GM23248 (cell line): Measurements from ENCODE around the gene DPYD. TPM values are rescaled to one million over a fixed set of nuclear protein-coding genes. Genes with fewer than 3 reads are reported as not detected.

Source experiments
- DNase-seq: peaks from one replicate; pipeline ENCODE4 v3.0.0-alpha.2; 2015
- H2AFZ ChIP-seq: fragments of 200-600 bp; sonication (generic); 2 replicates; pipeline ENCODE4 v1.6.1; 2016; ENCODE audit warnings: antibody characterized with exemption
- H3F3A ChIP-seq: fragments of 200-600 bp; sonication (generic); 2 replicates; pipeline ENCODE4 v1.6.1; 2016; ENCODE audit warnings: mild to moderate bottlenecking, antibody characterized with exemption, mixed run types; ENCODE audit not compliant: insufficient read depth
- H3K27ac ChIP-seq: fragments of 200-600 bp; sonication (generic); 2 replicates; pipeline ENCODE4 v1.5.1; 2016; ENCODE audit warnings: mild to moderate bottlenecking
- H3K27me3 ChIP-seq: fragments of 200-600 bp; sonication (generic); replicated peaks from 2 replicates; pipeline ENCODE4 v1.6.1; 2016; ENCODE audit warnings: mild to moderate bottlenecking; ENCODE audit not compliant: insufficient read depth
- H3K36me3 ChIP-seq: fragments of 200-600 bp; sonication (generic); 2 replicates; pipeline ENCODE4 v1.6.1; 2016; ENCODE audit warnings: low read depth, mild to moderate bottlenecking
- H3K4me1 ChIP-seq: fragments of 200-600 bp; sonication (generic); 2 replicates; pipeline ENCODE4 v1.6.1; 2016; ENCODE audit warnings: mild to moderate bottlenecking; ENCODE audit not compliant: insufficient read depth
- H3K4me2 ChIP-seq: fragments of 200-600 bp; sonication (generic); one replicate; pipeline ENCODE4 v1.6.1; 2016; ENCODE audit warnings: mild to moderate bottlenecking; ENCODE audit not compliant: unreplicated experiment
- H3K4me3 ChIP-seq: fragments of 200-600 bp; sonication (generic); 2 replicates; pipeline ENCODE4 v1.5.1; 2016; ENCODE audit warnings: mild to moderate bottlenecking
- H3K79me2 ChIP-seq: fragments of 200-600 bp; sonication (generic); 2 replicates; pipeline ENCODE4 v1.6.1; 2016; ENCODE audit warnings: mild to moderate bottlenecking; ENCODE audit not compliant: insufficient read depth
- H3K9ac ChIP-seq: fragments of 200-600 bp; sonication (generic); 2 replicates; pipeline ENCODE4 v1.6.1; 2016; ENCODE audit warnings: mild to moderate bottlenecking
- H3K9me2 ChIP-seq: fragments of 200-600 bp; sonication (generic); 2 replicates; pipeline ENCODE4 v1.6.1; 2016; ENCODE audit warnings: mixed run types, mild to moderate bottlenecking, moderate library complexity; ENCODE audit not compliant: insufficient read depth
- H3K9me3 ChIP-seq: fragments of 200-600 bp; sonication (generic); one replicate; pipeline ENCODE4 v1.6.1; 2017; ENCODE audit warnings: low read depth
- H4K20me1 ChIP-seq: fragments of 200-600 bp; sonication (generic); 2 replicates; pipeline ENCODE4 v1.6.0; 2016; ENCODE audit not compliant: insufficient read depth
- EZH2 ChIP-seq: fragments of 200-600 bp; sonication (generic); IDR thresholded peaks from 2 replicates; pipeline ENCODE4 v1.6.1; 2018; ENCODE audit warnings: antibody characterized with exemption, mild to moderate bottlenecking; ENCODE audit not compliant: insufficient read depth, poor library complexity, severe bottlenecking
- EZH2phosphoT487 ChIP-seq: fragments of 200-600 bp; sonication (generic); IDR thresholded peaks from 2 replicates; pipeline ENCODE4 v1.6.1; 2018; ENCODE audit warnings: antibody characterized with exemption, moderate library complexity, mild to moderate bottlenecking, low read depth; ENCODE audit not compliant: insufficient read depth
- WGBS, 2 experiments: methylation state at CpG; one replicate each; pipeline ENCODE4 v1.1.6; 2015 to 2017; ENCODE audit warnings: low lambda C conversion rate in 2 of 2, low coverage in 1 of 2; ENCODE audit errors: missing lambda C conversion rate in 2 of 2; 5-methylcytosine and 5-hydroxymethylcytosine counted together
- in situ Hi-C: fragments of 300-500 bp; cut with MboI; formaldehyde crosslinking; loops from 2 replicates; pipeline ENCODE4 v1.15.0; 2020
- polyA plus RNA-seq: library from polyadenylated mRNA; unstranded; fragments of >200 nt; fragmentation: Nextera tagmentation; extraction: Ambion mirVana; gene quantifications from 2 replicates; pipeline ENCODE4 v1.2.1, GENCODE V29; 2016
- total RNA-seq: library from RNA; depleted of rRNA; stranded (reverse); fragments of >200 nt; shearing (Covaris generic); gene quantifications from 2 replicates; pipeline ENCODE4 v1.2.3, GENCODE V29; 2014

DPYD gene
- total and polyA plus RNA-seq, 2 experiments from 2014 or later = 38.4 to 70.7 TPM

GRCh38 chr1:97505816-97506215 is 415.0 kb downstream of the DPYD start:
- DNase-seq = no peak
- Histone ChIP-seq H3K79me2 (no peaks in the 10 kb centered on the region), H3K9me2 (no peaks in the 10 kb centered on the region), H3F3A (no peaks in the 10 kb centered on the region), H4K20me1 (no peaks in the 10 kb centered on the region), H3K9me3 (no peaks in the 10 kb centered on the region), H3K9ac (no peak overlapping the region), H3K4me2 (no peak overlapping the region), H3K36me3 (no peaks in the 10 kb centered on the region), H3K4me1 (no peaks in the 10 kb centered on the region), H2AFZ (no peak overlapping the region), H3K27ac (no peak overlapping the region), H3K4me3 (no peak overlapping the region), H3K27me3 (no peaks in the 10 kb centered on the region)
- in situ Hi-C loops = no loop called here
- no peak for TF ChIP-seq EZH2
- no peak for TF ChIP-seq EZH2phosphoT487
- 100% methylated on average over 1 of the region's 1 CpG for WGBS, 2 experiments

GRCh38 chr1:97505289-97505688 is 415.5 kb downstream of the DPYD start:
- 96 to 98% methylated on average over 3 of the region's 3 CpGs for WGBS, 2 experiments

GRCh38 chr1:97502360-97502759 is 418.5 kb downstream of the DPYD start:
- Histone ChIP-seq H3K4me3 (no peak overlapping the region), H4K20me1 (no peaks in the 10 kb centered on the region), H3K79me2 (no peaks in the 10 kb centered on the region), H3K9me2 (no peaks in the 10 kb centered on the region), H3F3A (no peaks in the 10 kb centered on the region), H3K4me1 (no peaks in the 10 kb centered on the region), H2AFZ (no peak overlapping the region), H3K9me3 (no peaks in the 10 kb centered on the region), H3K27ac (no peak overlapping the region), H3K9ac (no peak overlapping the region), H3K4me2 (no peak overlapping the region), H3K27me3 (no peaks in the 10 kb centered on the region), H3K36me3 (no peaks in the 10 kb centered on the region)
- no peak for DNase-seq
- 83 to 88% methylated on average over 4 of the region's 4 CpGs for WGBS, 2 experiments
- TF ChIP-seq EZH2 (no peak), EZH2phosphoT487 (no peak)
- in situ Hi-C loops = no loop called here

More at GRCh38 chr1:97505289-97505688, 415.5 kb downstream of the DPYD start:
- Histone ChIP-seq H3K4me1 (no peaks in the 10 kb centered on the region), H3K36me3 (no peaks in the 10 kb centered on the region), H3F3A (no peaks in the 10 kb centered on the region), H3K9me3 (no peaks in the 10 kb centered on the region), H3K4me2 (no peak overlapping the region), H3K9ac (no peak overlapping the region), H4K20me1 (no peaks in the 10 kb centered on the region), H3K27me3 (no peaks in the 10 kb centered on the region), H3K79me2 (no peaks in the 10 kb centered on the region), H3K27ac (no peak overlapping the region), H3K4me3 (no peak overlapping the region), H3K9me2 (no peaks in the 10 kb centered on the region), H2AFZ (no peak overlapping the region)
- in situ Hi-C loops = no loop called here
- TF ChIP-seq EZH2phosphoT487 (no peak), EZH2 (no peak)
- DNase-seq = no peak

- in situ Hi-C loops = no loop called here
- no peaks in the 10 kb centered on the region for H3K9me3 ChIP-seq
- no peaks in the 10 kb centered on the region for H3K36me3 ChIP-seq
- no peak overlapping the region for H3K27ac ChIP-seq
- no peaks in the 10 kb centered on the region for H3K27me3 ChIP-seq
- no peaks in the 10 kb centered on the region for H3F3A ChIP-seq
- no peak overlapping the region for H2AFZ ChIP-seq
- H3K79me2 ChIP-seq = no peaks in the 10 kb centered on the region
- H3K9me2 ChIP-seq = no peaks in the 10 kb centered on the region
- H3K4me3 ChIP-seq = no peak overlapping the region
- no peak for DNase-seq
- H4K20me1 ChIP-seq = no peaks in the 10 kb centered on the region
- no peaks in the 10 kb centered on the region for H3K4me1 ChIP-seq
- WGBS, 2 experiments = 96 to 97% methylated on average over 3 of the region's 3 CpGs
- no peak overlapping the region for H3K9ac ChIP-seq
- no peak for TF ChIP-seq EZH2phosphoT487
- TF ChIP-seq EZH2 = no peak
- no peak overlapping the region for H3K4me2 ChIP-seq
Measured at GRCh38 chr1:97501628-97502027, 419.2 kb downstream of the DPYD start.

GRCh38 chr1:97500760-97501159 is 420.1 kb downstream of the DPYD start:
- no peak for TF ChIP-seq EZH2phosphoT487
- no peak for TF ChIP-seq EZH2

More at GRCh38 chr1:97500760-97501159, 420.1 kb downstream of the DPYD start:
- Histone ChIP-seq H3K9me3 (no peaks in the 10 kb centered on the region), H3K79me2 (no peaks in the 10 kb centered on the region), H2AFZ (no peak overlapping the region), H4K20me1 (no peaks in the 10 kb centered on the region), H3K9me2 (no peaks in the 10 kb centered on the region), H3K36me3 (no peaks in the 10 kb centered on the region), H3K4me2 (no peak overlapping the region), H3K4me1 (no peaks in the 10 kb centered on the region), H3K4me3 (no peak overlapping the region), H3K27ac (no peak overlapping the region), H3F3A (no peaks in the 10 kb centered on the region), H3K9ac (no peak overlapping the region), H3K27me3 (no peaks in the 10 kb centered on the region)
- WGBS, 2 experiments = 46 to 49% methylated on average over 5 of the region's 5 CpGs
- in situ Hi-C loops = no loop called here
- DNase-seq = peak; percentile 3
